ENCODE results near the gene PDE4D. TPM values are rescaled to one million over a fixed set of nuclear protein-coding genes. Genes with fewer than 3 reads are reported as not detected.

Gene PDE4D
- total and polyA plus RNA-seq, 2 donors (not counting 3 experiments of a cell fraction or from before 2014, with no cell fraction given) = 34.5 to 51.2 TPM

- H4K20me1 ChIP-seq (replicated peaks; ENCODE audit: control insufficient read depth, extremely low read depth, insufficient read depth, low read length) = no peaks in the 10 kb centered on the region
- dilution Hi-C loops (cut with MboI; ENCODE audit: extremely low pct_ligation_motif_present, low sequenced_read_pairs) (no loop called here), intact Hi-C loops (cut with micrococcal nuclease) (no loop called here)
- no peaks in the 10 kb centered on the region for H3K9me1 ChIP-seq (replicated peaks; ENCODE audit: control insufficient read depth, extremely low read depth, insufficient read depth, low read length)
- ChIA-PET POLR2A (no interaction called here), CTCF (interaction anchor here (1.1 to 1.4 kb wide), 3 partner anchors 8 to 127 kb away, joined by 3 read pairs; no protein-coding TSS in a partner anchor)
- H3K9me3 ChIP-seq (replicated peaks; ENCODE audit: control insufficient read depth, insufficient read depth, low read length) = no peaks in the 10 kb centered on the region
- no peak overlapping the region for H3K9ac ChIP-seq (replicated peaks; ENCODE audit: extremely low read depth, insufficient read depth, low read length)
- DNase-seq (ENCODE audit: low read depth, low spot score) = no peak
- H3K4me2 ChIP-seq (ENCODE audit: insufficient read depth, low read length) = no peak overlapping the region
- no peak for FAIRE-seq
- H3K4me1 ChIP-seq (ENCODE audit: control insufficient read depth, extremely low read depth, insufficient read depth, low read length) = peaks cover 5% of the 10 kb centered on the region
- H3K79me2 ChIP-seq (ENCODE audit: control insufficient read depth, insufficient read depth, low read length) = no peaks in the 10 kb centered on the region
- H3K27ac ChIP-seq (ENCODE audit: insufficient read depth, low read depth, low read length) = no peak overlapping the region
- no peak overlapping the region for H2AFZ ChIP-seq (ENCODE audit: low read depth, low read length)
- no peaks in the 10 kb centered on the region for H3K27me3 ChIP-seq (ENCODE audit: control insufficient read depth in 2 of 2, insufficient read depth in 2 of 2, low read length in 2 of 2)
- H3K36me3 ChIP-seq (ENCODE audit: control insufficient read depth in 2 of 2, extremely low read depth in 1 of 2, insufficient read depth in 2 of 2, low read length in 2 of 2) = no peaks in the 10 kb centered on the region
- no TSS peak for BruUV-seq (replicated peaks)
- TF ChIP-seq POLR2AphosphoS5 (IDR thresholded peaks at IDR 0.05; ENCODE audit: insufficient read depth, low read depth, low read length) = no peak
- no peak for TF ChIP-seq CTCF (IDR thresholded peaks at IDR 0.05; ENCODE audit: extremely low read depth in 1 of 2, insufficient read depth in 1 of 2, low read depth in 1 of 2, low read length in 2 of 2)
- no peak for TF ChIP-seq GATA2 (IDR thresholded peaks at IDR 0.05; ENCODE audit: insufficient read depth, insufficient read length, low read depth, low read length)
- no peak for TF ChIP-seq EZH2 (IDR thresholded peaks at IDR 0.05; ENCODE audit: borderline replicate concordance, low read depth, low read length, severe bottlenecking)
- no peak for TF ChIP-seq MYC (IDR thresholded peaks at IDR 0.05; ENCODE audit: low read depth, low read length)
- TF ChIP-seq FOS (IDR thresholded peaks at IDR 0.05; ENCODE audit: borderline replicate concordance, insufficient read depth, low read length) = no peak
- no peak for TF ChIP-seq MAX (IDR thresholded peaks at IDR 0.05; ENCODE audit: insufficient read depth, insufficient read length)
- no peak for TF ChIP-seq JUN (IDR thresholded peaks at IDR 0.05; ENCODE audit: borderline replicate concordance, insufficient read depth, insufficient read length, low read depth)
- TF ChIP-seq POLR2A (IDR thresholded peaks at IDR 0.05; ENCODE audit: low read depth, low read length) = no peak
- no peak overlapping the region for H3K4me3 ChIP-seq (replicated peaks in 1 of 3; ENCODE audit: insufficient read depth in 1 of 3, low read depth in 1 of 3, low read length in 3 of 3)
These were observed 639.9 kb downstream of the PDE4D start for GRCh38 chr5:59253625-59254024.

Data from endothelial cell of umbilical vein (primary cell).